Mesendoderm (in vitro differentiated cells): ENCODE data around the gene S1PR4.

ENCODE experiments used
- DNase-seq: peaks from one replicate; pipeline ENCODE4 v3.0.0; 2013
- H2AK5ac ChIP-seq: 2 replicates; pipeline ENCODE4 v1.6.1; 2013; ENCODE audit warnings: low read length, inconsistent platforms
- H2BK120ac ChIP-seq: 2 replicates; pipeline ENCODE4 v1.6.1; 2013; ENCODE audit warnings: low read depth, mild to moderate bottlenecking, low read length, moderate library complexity, mixed read lengths
- H2BK15ac ChIP-seq: replicated peaks from 2 replicates; pipeline ENCODE4 v1.6.1; 2013; ENCODE audit warnings: low read depth, mild to moderate bottlenecking, moderate library complexity
- H2BK5ac ChIP-seq: 2 replicates; pipeline ENCODE4 v1.6.1; 2013; ENCODE audit warnings: low read length, inconsistent platforms
- H3K18ac ChIP-seq: 2 replicates; pipeline ENCODE4 v1.6.1; 2013; ENCODE audit warnings: mild to moderate bottlenecking, low read length, mixed read lengths
- H3K23ac ChIP-seq: one replicate; pipeline ENCODE4 v1.6.1; 2013; ENCODE audit warnings: low read length
- H3K27ac ChIP-seq: 2 replicates; pipeline ENCODE4 v1.5.1; 2013; ENCODE audit warnings: low read depth, mild to moderate bottlenecking, inconsistent platforms, low read length, moderate library complexity
- H3K27me3 ChIP-seq: 2 replicates; pipeline ENCODE4 v1.6.1; 2013; ENCODE audit warnings: low read length, control low read depth, mild to moderate bottlenecking, inconsistent platforms; ENCODE audit not compliant: insufficient read depth, poor library complexity
- H3K36me3 ChIP-seq: 2 replicates; pipeline ENCODE4 v1.6.1; 2013; ENCODE audit warnings: low read length, inconsistent platforms; ENCODE audit not compliant: control insufficient read depth, insufficient read depth
- H3K4ac ChIP-seq: one replicate; pipeline ENCODE4 v1.6.1; 2013; ENCODE audit warnings: low read depth, mild to moderate bottlenecking, low read length, moderate library complexity
- H3K4me1 ChIP-seq: 2 replicates; pipeline ENCODE4 v1.6.1; 2013; ENCODE audit warnings: low read depth, low read length, inconsistent platforms; ENCODE audit not compliant: control insufficient read depth
- H3K4me2 ChIP-seq: 2 replicates; pipeline ENCODE4 v1.6.1; 2013; ENCODE audit warnings: low read length
- H3K4me3 ChIP-seq: 2 replicates; pipeline ENCODE4 v1.5.1; 2013; ENCODE audit warnings: mild to moderate bottlenecking, low read length
- H3K56ac ChIP-seq: one replicate; pipeline ENCODE4 v1.6.1; 2013; ENCODE audit warnings: low read length
- H3K79me1 ChIP-seq: 2 replicates; pipeline ENCODE4 v1.6.1; 2013; ENCODE audit warnings: low read length, inconsistent platforms
- H3K79me2 ChIP-seq: 2 replicates; pipeline ENCODE4 v1.6.1; 2013; ENCODE audit warnings: mild to moderate bottlenecking, low read length; ENCODE audit not compliant: control insufficient read depth, insufficient read depth
- H3K9ac ChIP-seq: 2 replicates; pipeline ENCODE4 v1.6.1; 2013; ENCODE audit warnings: low read length, inconsistent platforms
- H4K5ac ChIP-seq: one replicate; pipeline ENCODE4 v1.6.1; 2013; ENCODE audit warnings: low read length
- H4K8ac ChIP-seq: one replicate; pipeline ENCODE4 v1.6.1; 2013; ENCODE audit warnings: low read depth, mild to moderate bottlenecking, control low read depth, low read length, moderate library complexity
- WGBS: extraction: QIAGEN DNeasy Blood & Tissue Kit; methylation state at CpG from one replicate; pipeline ENCODE4 v1.1.7; 2013; ENCODE audit warnings: low lambda C conversion rate, missing lambda C conversion rate; ENCODE audit not compliant: insufficient coverage; ENCODE audit errors: extremely low coverage; 5-methylcytosine and 5-hydroxymethylcytosine counted together

S1PR4 gene

GRCh38 chr19:3206216-3206953 lies 27.8 kb downstream of the S1PR4 start:
- H2BK120ac ChIP-seq: no peak overlapping the region
- H2BK5ac ChIP-seq: no peak overlapping the region
- H3K23ac ChIP-seq: no peak overlapping the region
- H3K27me3 ChIP-seq: no peaks in the 10 kb centered on the region
- no peaks in the 10 kb centered on the region for H3K79me1 ChIP-seq
- H3K18ac ChIP-seq: no peak overlapping the region
- H2BK15ac ChIP-seq: no peak overlapping the region
- H3K36me3 ChIP-seq: peaks cover 5% of the 10 kb centered on the region
- no peak for DNase-seq
- H3K4me3 ChIP-seq: no peak overlapping the region
- H4K5ac ChIP-seq: no peak overlapping the region
- no peak overlapping the region for H3K4me2 ChIP-seq
- no peaks in the 10 kb centered on the region for H3K4me1 ChIP-seq
- H3K4ac ChIP-seq: no peak overlapping the region
- H2AK5ac ChIP-seq: no peak overlapping the region
- H3K27ac ChIP-seq: no peak overlapping the region
- no peak overlapping the region for H3K9ac ChIP-seq
- no peak overlapping the region for H3K56ac ChIP-seq
- H3K79me2 ChIP-seq: no peaks in the 10 kb centered on the region
- no CpG with 5 or more reads among the region's 28 CpGs for WGBS
- H4K8ac ChIP-seq: no peak overlapping the region

- H3K23ac ChIP-seq: no peak overlapping the region
- peak; percentile 47 for DNase-seq
- H4K5ac ChIP-seq: no peak overlapping the region
- no peak overlapping the region for H3K4me3 ChIP-seq
- H3K79me2 ChIP-seq: no peaks in the 10 kb centered on the region
- H3K27me3 ChIP-seq: no peaks in the 10 kb centered on the region
- no peak overlapping the region for H2BK5ac ChIP-seq
- no peak overlapping the region for H2BK120ac ChIP-seq
- H3K27ac ChIP-seq: no peak overlapping the region
- no peak overlapping the region for H4K8ac ChIP-seq
- no peaks in the 10 kb centered on the region for H3K4me1 ChIP-seq
- no peak overlapping the region for H3K9ac ChIP-seq
- H3K4me2 ChIP-seq: no peak overlapping the region
- no peak overlapping the region for H3K56ac ChIP-seq
- H2AK5ac ChIP-seq: no peak overlapping the region
- H3K4ac ChIP-seq: no peak overlapping the region
- no peaks in the 10 kb centered on the region for H3K79me1 ChIP-seq
- no peak overlapping the region for H3K18ac ChIP-seq
- H2BK15ac ChIP-seq: no peak overlapping the region
- WGBS: no CpG with 5 or more reads among the region's 43 CpGs
- peaks cover 5% of the 10 kb centered on the region for H3K36me3 ChIP-seq
These were observed 29.1 kb downstream of the S1PR4 start for GRCh38 chr19:3207461-3208242.

- Histone ChIP-seq H3K23ac (no peak overlapping the region), H3K4me3 (no peak overlapping the region), H2BK120ac (no peak overlapping the region), H3K36me3 (peaks cover 5% of the 10 kb centered on the region), H2BK15ac (no peak overlapping the region), H3K27ac (no peak overlapping the region), H3K4ac (no peak overlapping the region), H3K56ac (no peak overlapping the region), H2AK5ac (no peak overlapping the region), H3K4me1 (no peaks in the 10 kb centered on the region), H3K27me3 (no peaks in the 10 kb centered on the region), H3K4me2 (no peak overlapping the region), H4K5ac (no peak overlapping the region), H4K8ac (no peak overlapping the region), H3K18ac (no peak overlapping the region), H3K9ac (no peak overlapping the region), H3K79me1 (no peaks in the 10 kb centered on the region), H2BK5ac (no peak overlapping the region), H3K79me2 (no peaks in the 10 kb centered on the region)
- DNase-seq: no peak
- no CpG with 5 or more reads among the region's 33 CpGs for WGBS
These were observed 30.0 kb downstream of the S1PR4 start for GRCh38 chr19:3208317-3209207.

- no peak overlapping the region for H2AK5ac ChIP-seq
- peak; percentile 54 for DNase-seq
- no peaks in the 10 kb centered on the region for H3K4me1 ChIP-seq
- H3K36me3 ChIP-seq: peaks cover 5% of the 10 kb centered on the region
- H3K27me3 ChIP-seq: no peaks in the 10 kb centered on the region
- WGBS: no CpG with 5 or more reads among the region's 20 CpGs
- no peak overlapping the region for H3K4ac ChIP-seq
- no peak overlapping the region for H2BK120ac ChIP-seq
- H4K5ac ChIP-seq: no peak overlapping the region
- H3K9ac ChIP-seq: no peak overlapping the region
- H2BK15ac ChIP-seq: no peak overlapping the region
- no peak overlapping the region for H3K56ac ChIP-seq
- no peaks in the 10 kb centered on the region for H3K79me2 ChIP-seq
- no peak overlapping the region for H3K4me2 ChIP-seq
- no peaks in the 10 kb centered on the region for H3K79me1 ChIP-seq
- no peak overlapping the region for H3K23ac ChIP-seq
- H2BK5ac ChIP-seq: no peak overlapping the region
- no peak overlapping the region for H3K4me3 ChIP-seq
- H4K8ac ChIP-seq: no peak overlapping the region
- H3K18ac ChIP-seq: no peak overlapping the region
- no peak overlapping the region for H3K27ac ChIP-seq
These were observed 31.9 kb downstream of the S1PR4 start for GRCh38 chr19:3210347-3211017.

GRCh38 chr19:3211191-3211590 lies 32.6 kb downstream of the S1PR4 start:
- Histone ChIP-seq H2AK5ac (no peak overlapping the region), H3K36me3 (peaks cover 3% of the 10 kb centered on the region), H3K4me1 (no peaks in the 10 kb centered on the region), H4K8ac (no peak overlapping the region), H3K4me2 (no peak overlapping the region), H2BK5ac (no peak overlapping the region), H4K5ac (no peak overlapping the region), H3K79me2 (no peaks in the 10 kb centered on the region), H2BK120ac (no peak overlapping the region), H2BK15ac (no peak overlapping the region), H3K4me3 (no peak overlapping the region), H3K9ac (no peak overlapping the region), H3K79me1 (no peaks in the 10 kb centered on the region), H3K18ac (no peak overlapping the region), H3K23ac (no peak overlapping the region), H3K56ac (no peak overlapping the region), H3K27me3 (no peaks in the 10 kb centered on the region), H3K4ac (no peak overlapping the region), H3K27ac (no peak overlapping the region)
- no peak for DNase-seq
- no CpG with 5 or more reads among the region's 12 CpGs for WGBS
